ENCODE measurements around the gene PLA2G4F. TPM values are rescaled to one million over a fixed set of nuclear protein-coding genes. Genes with fewer than 3 reads are reported as not detected.

PLA2G4F gene
- polyA plus RNA-seq, 1 donor from 2014 or later = not detected

GRCh38 chr15:42146551-42147430, 9.6 kb downstream of the PLA2G4F start:
- Mint-ChIP-seq H3K4me3 (no peak overlapping the region), H3K4me1 (peaks cover 0 to 1% (median 0%) of the 10 kb centered on the region in 3 donors), H3K9me3 (no peaks in the 10 kb centered on the region), H3K27ac (peak overlapping the region in 1 of 3 donors; percentile 50), H3K27me3 (peaks cover 6% of the 10 kb centered on the region), H3K36me3 (no peaks in the 10 kb centered on the region)

GRCh38 chr15:42145546-42146455, 10.6 kb downstream of the PLA2G4F start:
- no peaks in the 10 kb centered on the region for H3K36me3 Mint-ChIP-seq
- peaks cover 4% of the 10 kb centered on the region for H3K27me3 Mint-ChIP-seq
- H3K27ac Mint-ChIP-seq = peak overlapping the region in 1 of 3 donors; percentile 50
- no peak overlapping the region for H3K4me3 Mint-ChIP-seq
- no peaks in the 10 kb centered on the region for H3K9me3 Mint-ChIP-seq
- peaks cover 0 to 1% (median 0%) of the 10 kb centered on the region in 3 donors for H3K4me1 Mint-ChIP-seq

GRCh38 chr15:42144841-42145375, 11.5 kb downstream of the PLA2G4F start:
- peaks cover 4% of the 10 kb centered on the region for H3K27me3 Mint-ChIP-seq

GRCh38 chr15:42143866-42144625, 12.4 kb downstream of the PLA2G4F start:
- no peak overlapping the region for H3K4me3 Mint-ChIP-seq
- no peaks in the 10 kb centered on the region for H3K36me3 Mint-ChIP-seq
- H3K9me3 Mint-ChIP-seq = peaks cover 0 to 4% (median 0%) of the 10 kb centered on the region in 3 donors
- no peak overlapping the region for H3K27ac Mint-ChIP-seq
- H3K4me1 Mint-ChIP-seq = peaks cover 0 to 1% (median 0%) of the 10 kb centered on the region in 3 donors
- H3K27me3 Mint-ChIP-seq = peaks cover 4% of the 10 kb centered on the region

More at GRCh38 chr15:42144841-42145375, 11.5 kb downstream of the PLA2G4F start:
- H3K4me1 Mint-ChIP-seq = peaks cover 0 to 1% (median 0%) of the 10 kb centered on the region in 3 donors
- H3K9me3 Mint-ChIP-seq = no peaks in the 10 kb centered on the region
- no peaks in the 10 kb centered on the region for H3K36me3 Mint-ChIP-seq
- H3K27ac Mint-ChIP-seq = no peak overlapping the region
- no peak overlapping the region for H3K4me3 Mint-ChIP-seq

- Mint-ChIP-seq H3K9me3 (peaks cover 0 to 4% (median 0%) of the 10 kb centered on the region in 3 donors), H3K4me3 (no peak overlapping the region), H3K4me1 (peaks cover 0 to 1% (median 0%) of the 10 kb centered on the region in 3 donors), H3K36me3 (no peaks in the 10 kb centered on the region), H3K27me3 (peaks cover 2% of the 10 kb centered on the region), H3K27ac (no peak overlapping the region)
Measured at GRCh38 chr15:42143356-42143755, 13.1 kb downstream of the PLA2G4F start.

- no peak overlapping the region for H3K4me3 Mint-ChIP-seq
- no peaks in the 10 kb centered on the region for H3K36me3 Mint-ChIP-seq
Measured at GRCh38 chr15:42141795-42142667, 14.4 kb downstream of the PLA2G4F start.

GRCh38 chr15:42141246-42141645, 15.2 kb downstream of the PLA2G4F start:
- peaks cover 2% of the 10 kb centered on the region for H3K27me3 Mint-ChIP-seq
- peaks cover 0 to 1% (median 0%) of the 10 kb centered on the region in 3 donors for H3K4me1 Mint-ChIP-seq
- no peak overlapping the region for H3K4me3 Mint-ChIP-seq
- no peak overlapping the region for H3K27ac Mint-ChIP-seq
- no peaks in the 10 kb centered on the region for H3K36me3 Mint-ChIP-seq
- H3K9me3 Mint-ChIP-seq = peaks cover 0 to 4% (median 0%) of the 10 kb centered on the region in 3 donors

More at GRCh38 chr15:42141795-42142667, 14.4 kb downstream of the PLA2G4F start:
- peaks cover 0 to 1% (median 0%) of the 10 kb centered on the region in 3 donors for H3K4me1 Mint-ChIP-seq
- peaks cover 0 to 4% (median 0%) of the 10 kb centered on the region in 3 donors for H3K9me3 Mint-ChIP-seq
- peaks cover 2% of the 10 kb centered on the region for H3K27me3 Mint-ChIP-seq
- no peak overlapping the region for H3K27ac Mint-ChIP-seq

GRCh38 chr15:42140383-42141070, 15.9 kb downstream of the PLA2G4F start:
- no peaks in the 10 kb centered on the region for H3K36me3 Mint-ChIP-seq
- H3K27me3 Mint-ChIP-seq = peaks cover 3% of the 10 kb centered on the region
- no peak overlapping the region for H3K27ac Mint-ChIP-seq
- peaks cover 0 to 4% (median 0%) of the 10 kb centered on the region in 3 donors for H3K9me3 Mint-ChIP-seq
- no peak overlapping the region for H3K4me3 Mint-ChIP-seq
- H3K4me1 Mint-ChIP-seq = peaks cover 0 to 1% (median 0%) of the 10 kb centered on the region in 3 donors

- Mint-ChIP-seq H3K36me3 (no peaks in the 10 kb centered on the region), H3K27ac (no peak overlapping the region)
Measured at GRCh38 chr15:42139596-42139995, 16.8 kb downstream of the PLA2G4F start.

GRCh38 chr15:42138968-42139386, 17.5 kb downstream of the PLA2G4F start:
- peaks cover 0 to 4% (median 0%) of the 10 kb centered on the region in 3 donors for H3K9me3 Mint-ChIP-seq
- no peak overlapping the region for H3K27ac Mint-ChIP-seq
- no peaks in the 10 kb centered on the region for H3K36me3 Mint-ChIP-seq
- no peak overlapping the region for H3K4me3 Mint-ChIP-seq
- H3K27me3 Mint-ChIP-seq = peaks cover 5% of the 10 kb centered on the region
- H3K4me1 Mint-ChIP-seq = peaks cover 0 to 1% (median 0%) of the 10 kb centered on the region in 3 donors

More at GRCh38 chr15:42139596-42139995, 16.8 kb downstream of the PLA2G4F start:
- peaks cover 5% of the 10 kb centered on the region for H3K27me3 Mint-ChIP-seq
- H3K4me1 Mint-ChIP-seq = peaks cover 0 to 1% (median 0%) of the 10 kb centered on the region in 3 donors
- peaks cover 0 to 4% (median 0%) of the 10 kb centered on the region in 3 donors for H3K9me3 Mint-ChIP-seq
- no peak overlapping the region for H3K4me3 Mint-ChIP-seq

- Mint-ChIP-seq H3K9me3 (peaks cover 0 to 4% (median 0%) of the 10 kb centered on the region in 3 donors), H3K36me3 (no peaks in the 10 kb centered on the region), H3K4me1 (peaks cover 0 to 1% (median 0%) of the 10 kb centered on the region in 3 donors), H3K27ac (no peak overlapping the region), H3K4me3 (no peak overlapping the region), H3K27me3 (peaks cover 5% of the 10 kb centered on the region)
Measured at GRCh38 chr15:42138411-42138810, 18.0 kb downstream of the PLA2G4F start.

- Mint-ChIP-seq H3K27me3 (peaks cover 5% of the 10 kb centered on the region), H3K36me3 (no peaks in the 10 kb centered on the region), H3K27ac (no peak overlapping the region), H3K4me1 (no peaks in the 10 kb centered on the region), H3K9me3 (peaks cover 0 to 4% (median 0%) of the 10 kb centered on the region in 3 donors), H3K4me3 (no peak overlapping the region)
Measured at GRCh38 chr15:42137461-42138261, 18.8 kb downstream of the PLA2G4F start.
